ENCODE results near the gene CCL22. TPM values are rescaled to one million over a fixed set of nuclear protein-coding genes. Genes with fewer than 3 reads are reported as not detected.
"Not testable (repeated sequence)": the region's sequence is repeated elsewhere in the genome, so short reads cannot be mapped to it uniquely, and the experiment has no call there.

Gene CCL22
- total and polyA plus RNA-seq, 2 donors (not counting 3 experiments of a cell fraction or from before 2014, with no cell fraction given): not detected

DNA sequence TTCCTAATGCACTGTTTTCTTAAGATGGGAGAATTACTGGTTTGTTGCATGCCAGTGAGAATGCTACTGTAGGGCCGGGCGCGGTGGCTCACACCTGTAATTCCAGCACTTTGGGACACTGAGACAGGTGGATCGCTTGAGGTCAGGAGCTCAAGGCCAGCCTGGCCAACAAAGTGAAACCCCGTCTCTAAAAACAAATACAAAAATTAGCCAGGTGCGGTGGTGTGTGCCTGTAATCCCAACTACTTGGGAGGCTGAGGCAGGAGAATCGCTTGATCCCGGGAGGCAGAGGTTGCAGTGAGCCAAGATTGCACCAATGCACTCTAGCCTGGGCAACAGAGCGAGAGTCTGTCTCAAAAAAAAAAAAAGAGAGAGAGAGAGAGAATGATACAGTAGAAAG, 16.0 kb upstream of the CCL22 start:
- H4K20me1 ChIP-seq (replicated peaks; ENCODE audit: control insufficient read depth, extremely low read depth, insufficient read depth, low read length); BruUV-seq (replicated peaks); DNase-seq (ENCODE audit: low read depth, low spot score); H3K27me3 ChIP-seq (ENCODE audit: control insufficient read depth in 2 of 2, insufficient read depth in 2 of 2, low read length in 2 of 2); H3K4me1 ChIP-seq (ENCODE audit: control insufficient read depth, extremely low read depth, insufficient read depth, low read length); H3K27ac ChIP-seq (ENCODE audit: insufficient read depth, low read depth, low read length); H2AFZ ChIP-seq (ENCODE audit: low read depth, low read length); H3K79me2 ChIP-seq (ENCODE audit: control insufficient read depth, insufficient read depth, low read length); H3K9me3 ChIP-seq (replicated peaks; ENCODE audit: control insufficient read depth, insufficient read depth, low read length); FAIRE-seq; H3K9ac ChIP-seq (replicated peaks; ENCODE audit: extremely low read depth, insufficient read depth, low read length); H3K4me2 ChIP-seq (ENCODE audit: insufficient read depth, low read length); intact Hi-C loops (cut with micrococcal nuclease); dilution Hi-C loops (cut with MboI; ENCODE audit: extremely low pct_ligation_motif_present, low sequenced_read_pairs); H3K36me3 ChIP-seq (ENCODE audit: control insufficient read depth in 2 of 2, extremely low read depth in 1 of 2, insufficient read depth in 2 of 2, low read length in 2 of 2); H3K4me3 ChIP-seq (replicated peaks in 1 of 3; ENCODE audit: insufficient read depth in 1 of 3, low read depth in 1 of 3, low read length in 3 of 3); H3K9me1 ChIP-seq (replicated peaks; ENCODE audit: control insufficient read depth, extremely low read depth, insufficient read depth, low read length): not testable (repeated sequence)
- ChIA-PET CTCF (interaction anchor here (1.1 to 1.6 kb wide), 2 partner anchors 24 to 42 kb away, joined by 3 to 4 read pairs; no protein-coding TSS in a partner anchor), POLR2A (interaction anchor here (0.8 kb wide), 1 partner anchor 105 kb away, joined by 3 read pairs; the partner anchor contains the start of gene COQ9)

GRCh38 chr16:57343221-57343620, 15.4 kb upstream of the CCL22 start:
- Histone ChIP-seq H3K4me1 (ENCODE audit: control insufficient read depth, extremely low read depth, insufficient read depth, low read length) (no peaks in the 10 kb centered on the region), H3K27ac (ENCODE audit: insufficient read depth, low read depth, low read length) (no peak overlapping the region), H3K9ac (replicated peaks; ENCODE audit: extremely low read depth, insufficient read depth, low read length) (no peak overlapping the region), H3K9me1 (replicated peaks; ENCODE audit: control insufficient read depth, extremely low read depth, insufficient read depth, low read length) (no peaks in the 10 kb centered on the region), H3K36me3 (ENCODE audit: control insufficient read depth in 2 of 2, extremely low read depth in 1 of 2, insufficient read depth in 2 of 2, low read length in 2 of 2) (no peaks in the 10 kb centered on the region), H4K20me1 (replicated peaks; ENCODE audit: control insufficient read depth, extremely low read depth, insufficient read depth, low read length) (no peaks in the 10 kb centered on the region), H3K27me3 (ENCODE audit: control insufficient read depth in 2 of 2, insufficient read depth in 2 of 2, low read length in 2 of 2) (peaks cover 5 to 12% of the 10 kb centered on the region in 2 experiments), H3K4me2 (ENCODE audit: insufficient read depth, low read length) (no peak overlapping the region), H3K79me2 (ENCODE audit: control insufficient read depth, insufficient read depth, low read length) (no peaks in the 10 kb centered on the region), H3K9me3 (replicated peaks; ENCODE audit: control insufficient read depth, insufficient read depth, low read length) (no peaks in the 10 kb centered on the region), H2AFZ (ENCODE audit: low read depth, low read length) (no peak overlapping the region), H3K4me3 (replicated peaks in 1 of 3; ENCODE audit: insufficient read depth in 1 of 3, low read depth in 1 of 3, low read length in 3 of 3) (no peak overlapping the region)
- no peak for DNase-seq (ENCODE audit: low read depth, low spot score)
- no TSS peak for BruUV-seq (replicated peaks)
- CTCF ChIA-PET: no interaction called here
- TF ChIP-seq, protein P1, sequence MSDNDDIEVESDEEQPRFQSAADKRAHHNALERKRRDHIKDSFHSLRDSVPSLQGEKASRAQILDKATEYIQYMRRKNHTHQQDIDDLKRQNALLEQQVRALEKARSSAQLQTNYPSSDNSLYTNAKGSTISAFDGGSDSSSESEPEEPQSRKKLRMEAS (IDR thresholded peaks at IDR 0.05; ENCODE audit: insufficient read depth, insufficient read length): no peak
- no peak for TF ChIP-seq POLR2AphosphoS5 (IDR thresholded peaks at IDR 0.05; ENCODE audit: insufficient read depth, low read depth, low read length)
- no peak for TF ChIP-seq FOS (IDR thresholded peaks at IDR 0.05; ENCODE audit: borderline replicate concordance, insufficient read depth, low read length)
- TF ChIP-seq MYC (IDR thresholded peaks at IDR 0.05; ENCODE audit: low read depth, low read length): no peak
- TF ChIP-seq EZH2 (IDR thresholded peaks at IDR 0.05; ENCODE audit: borderline replicate concordance, low read depth, low read length, severe bottlenecking): no peak
- no peak for TF ChIP-seq GATA2 (IDR thresholded peaks at IDR 0.05; ENCODE audit: insufficient read depth, insufficient read length, low read depth, low read length)
- TF ChIP-seq POLR2A (IDR thresholded peaks at IDR 0.05; ENCODE audit: low read depth, low read length): no peak
- no peak for TF ChIP-seq JUN (IDR thresholded peaks at IDR 0.05; ENCODE audit: borderline replicate concordance, insufficient read depth, insufficient read length, low read depth)
- no peak for TF ChIP-seq CTCF (IDR thresholded peaks at IDR 0.05; ENCODE audit: extremely low read depth in 1 of 2, insufficient read depth in 1 of 2, low read depth in 1 of 2, low read length in 2 of 2)
- dilution Hi-C loops (cut with MboI; ENCODE audit: extremely low pct_ligation_motif_present, low sequenced_read_pairs): no loop called here
- FAIRE-seq: no peak
- intact Hi-C loops (cut with micrococcal nuclease): no loop called here
- POLR2A ChIA-PET: interaction anchor here (0.8 kb wide), 1 partner anchor 104 kb away, joined by 3 read pairs; the partner anchor contains the start of gene COQ9

GRCh38 chr16:57344094-57344493, 14.5 kb upstream of the CCL22 start:
- FAIRE-seq; DNase-seq (ENCODE audit: low read depth, low spot score); POLR2A ChIA-PET; H3K9me3 ChIP-seq (replicated peaks; ENCODE audit: control insufficient read depth, insufficient read depth, low read length); H3K9me1 ChIP-seq (replicated peaks; ENCODE audit: control insufficient read depth, extremely low read depth, insufficient read depth, low read length); H3K79me2 ChIP-seq (ENCODE audit: control insufficient read depth, insufficient read depth, low read length); H3K4me1 ChIP-seq (ENCODE audit: control insufficient read depth, extremely low read depth, insufficient read depth, low read length); H4K20me1 ChIP-seq (replicated peaks; ENCODE audit: control insufficient read depth, extremely low read depth, insufficient read depth, low read length); BruUV-seq (replicated peaks); H2AFZ ChIP-seq (ENCODE audit: low read depth, low read length); H3K36me3 ChIP-seq (ENCODE audit: control insufficient read depth in 2 of 2, extremely low read depth in 1 of 2, insufficient read depth in 2 of 2, low read length in 2 of 2); intact Hi-C loops (cut with micrococcal nuclease); dilution Hi-C loops (cut with MboI; ENCODE audit: extremely low pct_ligation_motif_present, low sequenced_read_pairs); H3K9ac ChIP-seq (replicated peaks; ENCODE audit: extremely low read depth, insufficient read depth, low read length); H3K27ac ChIP-seq (ENCODE audit: insufficient read depth, low read depth, low read length); CTCF ChIA-PET; H3K4me2 ChIP-seq (ENCODE audit: insufficient read depth, low read length); H3K4me3 ChIP-seq (replicated peaks in 1 of 3; ENCODE audit: insufficient read depth in 1 of 3, low read depth in 1 of 3, low read length in 3 of 3): not testable (repeated sequence)
- peaks cover 8 to 16% of the 10 kb centered on the region in 2 experiments for H3K27me3 ChIP-seq (ENCODE audit: control insufficient read depth in 2 of 2, insufficient read depth in 2 of 2, low read length in 2 of 2)
